ENCODE measurements around the gene PROM2. TPM values are rescaled to one million over a fixed set of nuclear protein-coding genes. Genes with fewer than 3 reads are reported as not detected.

The PROM2 gene
- 1 to 10 TPM; 2.2 to 2.3 TPM for total RNA-seq
- polyA plus RNA-seq (2013, experiment 1 of 2): 2.1 TPM
- polyA plus RNA-seq (2013, experiment 2 of 2): 1.3 TPM
- long read RNA-seq, experiment 1: 0 reads
- long read RNA-seq, experiment 2, partial matches to known transcripts: 0 of 1 reads
- long read RNA-seq, experiment 2, other reads (novel, unspliced or antisense): 1 of 1 reads
- long read RNA-seq, experiment 3: 0 reads
- long read RNA-seq, experiment 4: 0 reads

DNA sequence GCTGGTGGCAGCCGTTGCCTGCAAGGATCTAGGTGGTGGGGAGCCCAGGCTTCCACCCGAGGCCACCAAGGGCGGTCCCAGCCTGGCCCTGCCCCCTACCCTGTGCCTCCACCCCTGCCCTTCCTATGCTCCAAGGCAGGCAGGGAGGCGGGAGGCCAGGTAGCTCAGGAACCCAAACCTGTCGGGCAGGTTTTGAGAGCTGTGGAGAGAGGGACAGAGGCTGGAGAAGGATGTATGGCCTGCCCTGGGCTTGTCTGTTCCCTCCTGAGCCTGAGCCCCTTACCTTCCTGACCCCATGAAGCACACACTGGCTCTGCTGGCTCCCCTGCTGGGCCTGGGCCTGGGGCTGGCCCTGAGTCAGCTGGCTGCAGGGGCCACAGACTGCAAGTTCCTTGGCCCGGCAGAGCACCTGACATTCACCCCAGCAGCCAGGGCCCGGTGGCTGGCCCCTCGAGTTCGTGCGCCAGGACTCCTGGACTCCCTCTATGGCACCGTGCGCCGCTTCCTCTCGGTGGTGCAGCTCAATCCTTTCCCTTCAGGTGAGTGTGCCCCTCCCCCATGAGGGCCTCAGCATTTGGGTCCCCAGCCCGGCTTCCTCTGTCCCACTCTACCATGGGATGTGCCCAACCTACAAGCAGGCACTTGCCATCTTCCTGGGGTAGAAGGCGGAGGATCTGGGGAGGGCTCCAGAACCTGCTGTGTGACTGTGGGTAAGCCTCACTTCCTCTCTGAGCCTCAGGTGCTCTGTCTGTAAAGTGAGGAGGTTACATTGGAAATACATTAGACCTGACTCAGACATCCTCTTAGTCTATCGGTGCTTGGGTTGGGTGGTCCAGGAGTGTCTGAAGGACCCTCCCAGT, at the start of gene PROM2:
Gene PROM2 (plus strand): TSS at position 159 of the 860 bp plus-strand sequence. CDS start 137 bp downstream, at position 296.
- Mint-ChIP-seq H3K4me1 (no peaks in the 10 kb centered on the region), H3K4me3 (no peak within 1 kb of the TSS), H3K9me3 (no peaks in the 10 kb centered on the region), H3K36me3 (ENCODE audit: low read depth) (no peaks in the 10 kb centered on the region), H3K27ac (no peak within 1 kb of the TSS), H3K27me3 (ENCODE audit: insufficient read depth) (no peaks in the 10 kb centered on the region)
- H3K4me3 ChIP-seq (ENCODE audit: low read length): no peak within 1 kb of the TSS
- DNase-seq: peak; percentile 91
- H3K9ac ChIP-seq (ENCODE audit: extremely low read depth, low read length, poor library complexity, severe bottlenecking): no peak within 1 kb of the TSS
- no peak for TF ChIP-seq CTCF (conservative IDR thresholded peaks at IDR 0.05)
- H3K27me3 ChIP-seq (ENCODE audit: control insufficient read depth, insufficient read depth, low read length, poor library complexity, severe bottlenecking): no peaks in the 10 kb centered on the region
- H3K4me1 ChIP-seq (ENCODE audit: control insufficient read depth, insufficient read depth, low read length): no peaks in the 10 kb centered on the region
- no peak within 1 kb of the TSS for H3K27ac ChIP-seq (ENCODE audit: low read depth, low read length)
- WGBS, 2 experiments (ENCODE audit: insufficient coverage in 1 of 2, insufficient read length in 1 of 2): 80 to 86% methylated on average over 2 to 17 of the region's 17 CpGs
- no peaks in the 10 kb centered on the region for H3K9me3 ChIP-seq (ENCODE audit: control insufficient read depth, low read length)
- H3K36me3 ChIP-seq (ENCODE audit: control insufficient read depth, insufficient read depth, low read length): no peaks in the 10 kb centered on the region

- no peak overlapping the region for H3K4me3 Mint-ChIP-seq
- peaks cover 29% of the 10 kb centered on the region for H3K9me3 Mint-ChIP-seq
Measured at GRCh38 chr2:95225658-95226057, 48.6 kb upstream of the PROM2 start.

GRCh38 chr2:95231723-95232122, 42.5 kb upstream of the PROM2 start:
- Histone ChIP-seq H3K27ac (ENCODE audit: low read depth, low read length) (no peak overlapping the region), H3K9me3 (ENCODE audit: control insufficient read depth, low read length) (peaks cover 6% of the 10 kb centered on the region), H3K4me3 (ENCODE audit: low read length) (no peak overlapping the region), H3K9ac (ENCODE audit: extremely low read depth, low read length, poor library complexity, severe bottlenecking) (no peak overlapping the region), H3K27me3 (ENCODE audit: control insufficient read depth, insufficient read depth, low read length, poor library complexity, severe bottlenecking) (no peaks in the 10 kb centered on the region), H3K36me3 (ENCODE audit: control insufficient read depth, insufficient read depth, low read length) (no peaks in the 10 kb centered on the region), H3K4me1 (ENCODE audit: control insufficient read depth, insufficient read depth, low read length) (no peaks in the 10 kb centered on the region)
- DNase-seq: peak; percentile 97
- TF ChIP-seq CTCF (conservative IDR thresholded peaks at IDR 0.05): peak; percentile 93
- Mint-ChIP-seq H3K9me3 (no peaks in the 10 kb centered on the region), H3K4me1 (no peaks in the 10 kb centered on the region), H3K27ac (no peak overlapping the region), H3K4me3 (no peak overlapping the region), H3K36me3 (ENCODE audit: low read depth) (no peaks in the 10 kb centered on the region), H3K27me3 (ENCODE audit: insufficient read depth) (no peaks in the 10 kb centered on the region)
- WGBS, 2 experiments (ENCODE audit: insufficient coverage in 1 of 2, insufficient read length in 1 of 2): 56 to 61% methylated on average over 2 to 3 of the region's 3 CpGs

More at GRCh38 chr2:95225658-95226057, 48.6 kb upstream of the PROM2 start:
- no peak overlapping the region for H3K9ac ChIP-seq (ENCODE audit: extremely low read depth, low read length, poor library complexity, severe bottlenecking)
- peaks cover 32% of the 10 kb centered on the region for H3K36me3 Mint-ChIP-seq (ENCODE audit: low read depth)
- peaks cover 36% of the 10 kb centered on the region for H3K9me3 ChIP-seq (ENCODE audit: control insufficient read depth, low read length)
- no peaks in the 10 kb centered on the region for H3K4me1 Mint-ChIP-seq
- no peak for TF ChIP-seq CTCF (conservative IDR thresholded peaks at IDR 0.05)
- no peak overlapping the region for H3K4me3 ChIP-seq (ENCODE audit: low read length)
- H3K27ac Mint-ChIP-seq: no peak overlapping the region
- DNase-seq: no peak
- H3K27me3 ChIP-seq (ENCODE audit: control insufficient read depth, insufficient read depth, low read length, poor library complexity, severe bottlenecking): no peaks in the 10 kb centered on the region
- peaks cover 10% of the 10 kb centered on the region for H3K36me3 ChIP-seq (ENCODE audit: control insufficient read depth, insufficient read depth, low read length)
- no peak overlapping the region for H3K27ac ChIP-seq (ENCODE audit: low read depth, low read length)
- H3K27me3 Mint-ChIP-seq (ENCODE audit: insufficient read depth): no peaks in the 10 kb centered on the region
- H3K4me1 ChIP-seq (ENCODE audit: control insufficient read depth, insufficient read depth, low read length): no peaks in the 10 kb centered on the region
